Superior temporal gyrus (tissue), 1 donor: ENCODE results near the gene PCDHA1.
"Not testable (repeated sequence)": the region's sequence is repeated elsewhere in the genome, so short reads cannot be mapped to it uniquely, and the experiment has no call there.

ENCODE experiments used
- DNase-seq: peaks from one replicate; pipeline ENCODE4 v3.0.0-alpha.2; 2016; ENCODE audit errors: extremely low spot score

Gene PCDHA1

GRCh38 chr5:140785905-140786686 is at the start of gene PCDHA1:
Gene PCDHA1, plus strand, starts transcription at chr5:140786140.
- DNase-seq = peak; percentile 28

GRCh38 chr5:140737486-140737885 is 48.5 kb upstream of the PCDHA1 start:
- DNase-seq = no peak

- no peak for DNase-seq
Observed at GRCh38 chr5:140741967-140742366, 44.0 kb upstream of the PCDHA1 start.

GRCh38 chr5:140753561-140753960 is 32.4 kb upstream of the PCDHA1 start:
- DNase-seq = no peak

GRCh38 chr5:140764177-140764973 is 21.6 kb upstream of the PCDHA1 start:
- no peak for DNase-seq

- DNase-seq = no peak
Observed at GRCh38 chr5:140767444-140767843, 18.5 kb upstream of the PCDHA1 start.

GRCh38 chr5:140780512-140780911 is 5.4 kb upstream of the PCDHA1 start:
- DNase-seq = no peak

GRCh38 chr5:140787422-140787821 is 1.5 kb downstream of the PCDHA1 start:
- not testable (repeated sequence) for DNase-seq

GRCh38 chr5:140787849-140788504 is 2.0 kb downstream of the PCDHA1 start:
- DNase-seq = not testable (repeated sequence)

GRCh38 chr5:140791089-140791488 is 5.1 kb downstream of the PCDHA1 start:
- no peak for DNase-seq

GRCh38 chr5:140794595-140795258 is 8.8 kb downstream of the PCDHA1 start, which contains the start of gene PCDHA2:
Gene PCDHA2, plus strand, starts transcription at chr5:140794852.
- peak; percentile 46 for DNase-seq

GRCh38 chr5:140795259-140795641 is 9.3 kb downstream of the PCDHA1 start:
- peak; percentile 36 for DNase-seq

GRCh38 chr5:140796072-140796717 is 10.3 kb downstream of the PCDHA1 start:
- DNase-seq = not testable (repeated sequence)

- DNase-seq = no peak
Observed at GRCh38 chr5:140796718-140797095, 10.8 kb downstream of the PCDHA1 start.

GRCh38 chr5:140800816-140801493 is 15.0 kb downstream of the PCDHA1 start, which contains the start of gene PCDHA3:
Gene PCDHA3, plus strand, starts transcription at chr5:140801057.
- DNase-seq = peak; percentile 76

GRCh38 chr5:140801494-140801841 is 15.5 kb downstream of the PCDHA1 start:
- DNase-seq = peak; percentile 69

- not testable (repeated sequence) for DNase-seq
Observed at GRCh38 chr5:140802381-140802780, 16.4 kb downstream of the PCDHA1 start.

GRCh38 chr5:140802781-140803271 is 16.9 kb downstream of the PCDHA1 start:
- DNase-seq = no peak

GRCh38 chr5:140806834-140807775 is 21.2 kb downstream of the PCDHA1 start, which contains the start of gene PCDHA4:
Gene PCDHA4, plus strand, starts transcription at chr5:140807068.
- DNase-seq = peak; percentile 71
